NCI-H748 (cell line): Measurements from ENCODE around the gene NFATC1.

Experiments used
- DNase-seq: peaks from one replicate; lab custom pipeline; 2025; ENCODE audit not compliant: unreplicated experiment; lab: John Stamatoyannopoulos, UW

The NFATC1 gene

GRCh38 chr18:79388043-79388442, 7.7 kb upstream of the NFATC1 start:
- DNase-seq, result no peak

- no peak for DNase-seq
These were observed 6.0 kb upstream of the NFATC1 start for GRCh38 chr18:79389689-79390088.

- no peak for DNase-seq
These were observed 3.5 kb upstream of the NFATC1 start for GRCh38 chr18:79392226-79392625.

GRCh38 chr18:79393181-79393634, 2.5 kb upstream of the NFATC1 start:
- peak; percentile 76 for DNase-seq

- DNase-seq, result peak; percentile 94
These were observed 1.8 kb upstream of the NFATC1 start for GRCh38 chr18:79393635-79394533.

GRCh38 chr18:79394534-79395307, 1.0 kb upstream of the NFATC1 start:
- peak; percentile 82 for DNase-seq

- DNase-seq, result no peak
These were observed 456 bp upstream of the NFATC1 start for GRCh38 chr18:79395308-79395640.

GRCh38 chr18:79396431-79397246, 909 bp downstream of the NFATC1 start:
- DNase-seq, result peak; percentile 61

GRCh38 chr18:79397247-79397829, 1.6 kb downstream of the NFATC1 start:
- no peak for DNase-seq

GRCh38 chr18:79397830-79398761, 2.4 kb downstream of the NFATC1 start:
- DNase-seq, result no peak

GRCh38 chr18:79399275-79400081, 3.7 kb downstream of the NFATC1 start:
- no peak for DNase-seq

- DNase-seq, result peak; percentile 55
These were observed 4.4 kb downstream of the NFATC1 start for GRCh38 chr18:79400091-79400590.

GRCh38 chr18:79400591-79401381, 5.1 kb downstream of the NFATC1 start:
- DNase-seq, result peak; percentile 29

GRCh38 chr18:79401494-79402208, 5.9 kb downstream of the NFATC1 start:
- DNase-seq, result no peak

GRCh38 chr18:79402209-79402576, 6.5 kb downstream of the NFATC1 start:
- no peak for DNase-seq

- peak; percentile 72 for DNase-seq
These were observed 7.4 kb downstream of the NFATC1 start for GRCh38 chr18:79402977-79403722.
